Tibial artery (tissue), 4 donors: ENCODE data around the gene DGKB.

ENCODE experiments used
- DNase-seq, 2 donors: peaks; one replicate each; pipeline ENCODE4 v3.0.0-alpha.2; 2019
- H3K27ac ChIP-seq, 2 donors: fragments of 200-600 bp; sonication (generic) in 1 of 2; 1 replicate in 1 of 2; 2 replicates in 1 of 2; pipeline ENCODE4 v1.5.1; 2018 to 2019; ENCODE audit warnings: mild to moderate bottlenecking in 1 of 2
- H3K27me3 ChIP-seq, 2 donors: fragments of 200-600 bp; sonication (generic) in 1 of 2; one replicate each; pipeline versions ENCODE4 v1.5.1 to v1.6.0; 2016 to 2019
- H3K36me3 ChIP-seq, 3 donors: fragments of 200-600 bp; sonication (generic) in 2 of 3; one replicate each; pipeline ENCODE4 v1.5.1; 2016 to 2019; ENCODE audit warnings: mild to moderate bottlenecking in 2 of 3
- H3K4me1 ChIP-seq, 4 donors: fragments of 200-600 bp; sonication (generic) in 2 of 4; 1 replicate in 3 of 4; 2 replicates in 1 of 4; pipeline ENCODE4 v1.5.1; 2016 to 2019
- H3K4me3 ChIP-seq, 2 donors: fragments of 200-600 bp; sonication (generic) in 1 of 2; 1 replicate in 1 of 2; 2 replicates in 1 of 2; pipeline ENCODE4 v1.5.1; 2018 to 2019; ENCODE audit warnings: mild to moderate bottlenecking in 2 of 2
- H3K9me3 ChIP-seq, 3 donors: fragments of 200-600 bp; sonication (generic) in 1 of 3; one replicate each; pipeline ENCODE4 v1.5.1; 2016 to 2019
- CTCF ChIP-seq, 2 experiments: fragments of 200-600 bp in 1 of 2; fragments of 450-650 bp in 1 of 2; IDR thresholded peaks; one replicate each; pipeline ENCODE4 v1.5.1; 2017 to 2019; ENCODE audit warnings: antibody characterized with exemption in 2 of 2, mild to moderate bottlenecking in 1 of 2, moderate library complexity in 1 of 2
- intact Hi-C: fragments of 100-400 bp; cut with DNase I; formaldehyde crosslinking; loops from one replicate; pipeline ENCODE4 v1.15.0; 2023; ENCODE audit warnings: low total_unique reads

DGKB gene

GRCh38 chr7:14738086-14738485 lies 164.5 kb downstream of the DGKB start:
- DNase-seq: no peak
- intact Hi-C loops: no loop called here
- H3K36me3 ChIP-seq: no peaks in the 10 kb centered on the region
- H3K4me3 ChIP-seq: no peak overlapping the region
- no peaks in the 10 kb centered on the region for H3K27me3 ChIP-seq
- no peak for TF ChIP-seq CTCF (IDR thresholded peaks at IDR 0.05)
- no peaks in the 10 kb centered on the region for H3K4me1 ChIP-seq
- H3K27ac ChIP-seq: no peak overlapping the region
- H3K9me3 ChIP-seq: peaks cover 0 to 6% (median 5%) of the 10 kb centered on the region in 3 donors

- Histone ChIP-seq H3K36me3 (no peaks in the 10 kb centered on the region), H3K27me3 (no peaks in the 10 kb centered on the region), H3K9me3 (peaks cover 0 to 1% (median 0%) of the 10 kb centered on the region in 3 donors), H3K4me1 (no peaks in the 10 kb centered on the region), H3K27ac (no peak overlapping the region), H3K4me3 (no peak overlapping the region)
- intact Hi-C loops: no loop called here
- TF ChIP-seq CTCF (IDR thresholded peaks at IDR 0.05): no peak
- DNase-seq: no peak
Observed at GRCh38 chr7:14734839-14735321, 167.7 kb downstream of the DGKB start.

DNA sequence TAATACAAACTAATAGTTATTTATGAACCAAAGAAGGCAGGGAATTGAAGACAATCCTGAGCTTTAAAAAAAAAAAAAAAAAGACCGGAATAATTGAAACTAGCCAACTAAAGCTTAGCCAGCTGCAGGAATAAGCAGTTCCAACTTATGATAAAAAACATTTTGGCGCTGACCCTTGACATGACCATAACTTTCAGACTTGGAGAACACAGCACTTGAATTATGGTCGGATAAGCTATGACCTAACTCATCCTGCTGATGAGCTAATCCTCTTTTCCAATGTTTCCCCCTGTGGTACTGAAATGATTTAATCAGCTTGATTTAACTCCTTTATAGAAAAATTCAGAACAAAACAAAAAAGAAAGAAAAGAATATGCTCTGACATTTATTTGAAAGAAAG lies 181.8 kb downstream of the DGKB start:
- no peak overlapping the region for H3K27ac ChIP-seq
- TF ChIP-seq CTCF (IDR thresholded peaks at IDR 0.05): no peak
- H3K9me3 ChIP-seq: no peaks in the 10 kb centered on the region
- intact Hi-C loops: no loop called here
- no peak overlapping the region for H3K4me3 ChIP-seq
- DNase-seq: no peak
- no peaks in the 10 kb centered on the region for H3K4me1 ChIP-seq
- no peaks in the 10 kb centered on the region for H3K36me3 ChIP-seq
- no peaks in the 10 kb centered on the region for H3K27me3 ChIP-seq

DNA sequence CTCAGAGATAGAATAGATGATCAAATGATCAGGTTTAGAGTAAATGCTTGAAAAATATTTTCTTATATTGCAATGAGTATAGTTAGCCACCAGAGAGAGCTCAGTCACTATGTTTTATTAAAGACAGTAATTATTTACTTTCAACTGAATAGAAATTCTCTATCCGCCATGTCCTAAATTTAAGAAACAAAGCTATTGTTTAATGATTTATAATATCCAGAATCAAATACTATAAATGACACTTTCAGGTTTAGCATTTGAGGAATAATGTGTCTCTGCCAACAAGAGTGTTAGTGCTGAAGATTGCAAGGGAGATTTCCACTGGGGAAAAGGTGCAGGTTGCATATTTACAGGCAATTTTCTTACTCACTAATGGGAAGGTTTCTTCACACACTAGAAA lies 184.7 kb downstream of the DGKB start:
- no peaks in the 10 kb centered on the region for H3K9me3 ChIP-seq
- peak; percentile 11 to 26 for TF ChIP-seq CTCF (IDR thresholded peaks at IDR 0.05)
- H3K4me1 ChIP-seq: no peaks in the 10 kb centered on the region
- no peaks in the 10 kb centered on the region for H3K27me3 ChIP-seq
- no peak overlapping the region for H3K27ac ChIP-seq
- no peak overlapping the region for H3K4me3 ChIP-seq
- intact Hi-C loops: no loop called here
- no peak for DNase-seq
- no peaks in the 10 kb centered on the region for H3K36me3 ChIP-seq

DNA sequence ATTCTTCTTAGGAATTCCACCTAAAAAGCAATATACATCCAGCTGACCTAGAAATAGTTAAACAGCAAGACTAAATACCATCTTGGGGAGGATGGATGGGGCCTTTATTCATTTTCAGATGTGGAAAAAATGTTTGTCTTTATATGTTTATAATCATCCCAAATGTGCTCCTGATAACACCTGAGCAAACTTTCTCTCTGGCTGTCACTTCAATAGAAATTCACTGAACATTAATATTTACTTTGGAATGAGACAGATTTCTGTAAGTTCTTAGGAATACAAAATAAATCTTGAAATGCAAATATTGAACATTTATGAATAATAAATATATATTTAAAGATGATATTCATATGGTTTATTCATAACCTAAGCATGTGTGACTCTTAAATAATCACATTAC lies 185.4 kb downstream of the DGKB start:
- TF ChIP-seq CTCF (IDR thresholded peaks at IDR 0.05): no peak
- H3K27me3 ChIP-seq: no peaks in the 10 kb centered on the region
- no peak for DNase-seq
- no peak overlapping the region for H3K4me3 ChIP-seq
- no peaks in the 10 kb centered on the region for H3K4me1 ChIP-seq
- no peaks in the 10 kb centered on the region for H3K36me3 ChIP-seq
- H3K27ac ChIP-seq: no peak overlapping the region
- H3K9me3 ChIP-seq: no peaks in the 10 kb centered on the region
- intact Hi-C loops: no loop called here

DNA sequence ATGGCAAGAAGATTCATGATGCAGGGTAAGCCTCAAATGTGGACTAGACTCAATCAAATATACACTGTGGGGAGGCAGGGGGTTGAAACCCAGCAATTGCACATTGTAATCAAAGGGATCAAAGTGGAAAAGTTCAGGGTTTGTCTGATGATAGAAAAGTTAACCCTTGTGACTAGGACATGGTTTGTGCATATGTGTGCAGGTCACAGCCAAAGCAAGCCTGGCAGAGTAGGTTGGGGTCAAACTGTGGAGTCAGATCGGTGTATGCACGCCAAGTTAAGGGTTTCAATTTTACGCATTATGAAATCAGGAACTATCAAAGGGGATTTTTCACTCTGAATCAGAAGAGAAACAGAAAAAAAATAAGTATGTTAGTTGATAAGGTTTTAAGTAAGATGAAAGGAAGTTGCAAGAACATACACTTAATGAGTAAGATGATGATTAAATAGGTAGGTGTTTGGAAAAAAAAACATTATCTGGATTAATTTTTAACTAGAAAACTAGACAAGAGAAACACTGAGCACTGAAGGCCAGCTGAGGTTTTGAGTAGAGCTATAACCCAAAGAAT lies 188.3 kb downstream of the DGKB start:
- no peak for TF ChIP-seq CTCF (IDR thresholded peaks at IDR 0.05)
- Histone ChIP-seq H3K36me3 (no peaks in the 10 kb centered on the region), H3K4me1 (no peaks in the 10 kb centered on the region), H3K27me3 (no peaks in the 10 kb centered on the region), H3K9me3 (no peaks in the 10 kb centered on the region), H3K27ac (no peak overlapping the region), H3K4me3 (no peak overlapping the region)
- intact Hi-C loops: no loop called here
- no peak for DNase-seq
